Inflammatory macrophage (primary cell): ENCODE measurements around the gene ADAMTS15.

Experiments used
- DNase-seq, 2 donors: peaks; one replicate each; pipeline ENCODE4 v3.0.0-alpha.2; 2020 to 2022

The ADAMTS15 gene

DNA sequence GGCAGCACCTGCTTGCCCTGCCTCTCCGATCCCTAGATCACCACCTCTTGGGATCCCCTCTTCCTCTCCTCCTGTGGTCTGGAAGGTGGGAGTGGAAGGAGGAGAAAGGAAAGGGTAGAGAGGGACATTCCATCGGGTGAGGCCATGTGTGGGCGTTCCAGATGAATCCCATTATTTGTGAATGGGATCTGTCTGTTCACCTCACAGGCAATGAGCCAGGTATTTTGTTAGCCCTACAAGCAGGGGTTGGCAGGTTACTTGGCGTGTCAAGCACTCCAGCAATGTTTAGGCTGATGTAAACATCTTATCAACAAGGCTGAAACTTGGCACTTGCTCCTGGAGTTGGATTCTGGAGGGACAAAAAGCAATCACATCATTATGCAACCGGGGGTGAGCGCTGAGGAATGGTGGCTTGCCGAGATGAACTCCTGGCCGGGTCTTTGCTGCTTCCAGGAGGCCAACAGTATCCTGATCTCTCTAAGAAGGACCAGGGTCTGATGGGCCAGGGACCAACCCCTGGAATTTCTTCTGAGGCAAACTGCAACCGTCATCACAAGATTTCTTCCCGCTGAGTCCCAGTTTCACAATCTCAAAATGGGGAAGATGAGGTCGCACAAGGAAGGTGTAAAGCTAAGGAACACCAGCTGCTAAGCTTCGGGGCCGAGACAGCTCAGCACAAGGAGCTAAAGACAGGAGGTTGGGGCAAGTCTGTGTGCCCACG is 27.8 kb upstream of the ADAMTS15 start:
- DNase-seq, result peak; percentile 40 to 60

DNA sequence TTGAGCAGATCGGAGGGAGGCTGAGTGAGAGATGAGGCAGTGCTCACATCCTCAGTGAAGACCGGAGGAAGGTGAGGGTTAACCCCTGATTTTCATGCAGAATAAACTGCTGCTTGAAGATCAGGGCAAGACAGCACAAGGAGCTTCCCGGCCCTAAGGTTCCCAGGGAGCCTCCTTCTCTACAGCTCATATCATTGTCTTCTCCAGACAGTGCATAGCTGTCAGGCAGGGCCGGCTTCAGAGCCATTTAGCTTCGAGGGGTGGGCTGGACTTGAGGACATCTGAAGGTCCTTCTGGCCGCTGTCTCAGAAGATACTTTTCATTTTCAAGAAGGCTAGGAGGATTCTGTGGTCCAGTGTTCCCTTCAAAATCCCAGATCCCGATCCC is 27.3 kb upstream of the ADAMTS15 start:
- no peak for DNase-seq

DNA sequence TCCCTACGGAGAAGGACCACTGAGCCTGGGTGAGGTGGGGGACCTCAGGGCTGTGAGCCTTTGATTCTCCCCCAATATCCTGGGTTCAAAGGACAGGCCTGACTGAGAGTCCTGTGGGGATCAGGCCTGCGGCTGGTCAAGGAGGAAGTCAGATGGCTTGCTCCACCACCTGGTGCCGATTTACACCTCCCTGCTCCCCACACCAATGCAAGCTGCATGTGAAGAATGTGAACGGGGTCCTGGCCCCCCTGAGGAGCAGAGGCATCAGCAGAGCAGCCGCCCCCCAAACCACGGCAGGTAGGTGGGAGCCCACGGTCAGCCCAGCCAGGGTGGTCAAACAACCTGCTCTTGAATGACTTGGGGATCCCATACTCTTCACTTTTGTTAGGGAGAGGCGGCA is 26.7 kb upstream of the ADAMTS15 start:
- DNase-seq, result no peak

DNA sequence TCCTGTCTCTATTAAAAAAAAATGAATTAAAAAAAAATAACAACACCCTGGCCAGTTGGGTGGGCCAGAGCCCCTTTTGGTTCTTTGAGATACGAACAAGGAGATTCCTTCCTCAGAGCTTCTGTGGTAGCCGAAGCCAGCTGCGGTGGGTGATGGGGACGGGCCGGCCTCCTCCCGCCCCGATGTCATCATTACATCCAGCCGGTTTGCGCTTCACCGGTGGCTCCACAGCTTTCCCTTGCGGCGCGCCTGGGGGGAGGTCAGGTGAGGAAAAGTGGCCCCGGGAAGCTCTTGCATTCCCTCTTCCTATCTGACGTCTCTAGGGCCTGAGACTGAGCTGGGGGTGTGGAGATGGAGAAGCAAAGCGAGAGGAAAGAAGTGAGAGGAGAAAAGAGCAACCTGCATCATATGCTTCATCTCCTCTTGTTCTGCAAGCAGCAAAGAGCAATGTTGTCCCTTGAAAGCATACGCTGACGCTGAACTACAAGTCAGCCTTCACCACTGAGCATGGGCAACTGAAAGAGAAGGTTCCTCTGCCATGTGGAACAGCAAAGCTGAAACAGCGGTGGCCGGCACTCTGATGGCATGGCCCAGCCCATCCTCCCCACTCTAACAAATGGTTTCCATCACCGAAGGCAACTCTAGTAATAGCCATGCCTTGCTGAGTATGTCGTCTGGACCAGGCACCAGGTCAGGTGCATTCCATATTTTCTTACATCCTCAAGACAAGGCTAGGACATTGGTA is 26.0 kb upstream of the ADAMTS15 start:
- DNase-seq, result no peak

DNA sequence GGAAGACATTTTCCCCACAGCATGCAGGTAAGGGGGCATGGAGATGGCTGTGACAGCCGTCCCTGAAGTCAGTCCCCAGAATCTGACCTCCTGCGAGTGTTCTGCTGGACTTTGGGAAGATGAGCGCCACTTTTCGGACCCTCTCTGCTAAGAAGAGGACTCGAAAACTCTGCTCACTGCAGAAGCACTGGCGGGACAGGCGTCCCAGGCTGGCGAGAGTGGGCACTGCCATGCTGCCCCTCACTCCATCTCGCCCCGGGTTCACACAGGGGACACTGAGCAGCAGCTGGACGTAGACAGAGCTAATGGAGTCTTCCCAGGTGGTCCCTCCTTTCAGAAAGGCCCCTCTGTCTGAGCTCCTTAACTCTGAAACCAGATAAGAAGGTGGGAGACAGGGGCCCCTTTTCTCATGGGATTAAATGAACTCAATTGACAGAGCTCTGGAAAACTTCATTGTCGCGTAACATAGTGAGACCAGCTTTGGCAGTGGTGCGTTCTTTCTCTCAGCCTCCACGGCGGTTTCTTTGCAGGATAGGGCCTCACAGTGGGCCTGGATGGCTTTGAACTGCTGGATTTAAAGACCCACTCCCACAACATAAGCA is 24.8 kb upstream of the ADAMTS15 start:
- DNase-seq, result no peak

DNA sequence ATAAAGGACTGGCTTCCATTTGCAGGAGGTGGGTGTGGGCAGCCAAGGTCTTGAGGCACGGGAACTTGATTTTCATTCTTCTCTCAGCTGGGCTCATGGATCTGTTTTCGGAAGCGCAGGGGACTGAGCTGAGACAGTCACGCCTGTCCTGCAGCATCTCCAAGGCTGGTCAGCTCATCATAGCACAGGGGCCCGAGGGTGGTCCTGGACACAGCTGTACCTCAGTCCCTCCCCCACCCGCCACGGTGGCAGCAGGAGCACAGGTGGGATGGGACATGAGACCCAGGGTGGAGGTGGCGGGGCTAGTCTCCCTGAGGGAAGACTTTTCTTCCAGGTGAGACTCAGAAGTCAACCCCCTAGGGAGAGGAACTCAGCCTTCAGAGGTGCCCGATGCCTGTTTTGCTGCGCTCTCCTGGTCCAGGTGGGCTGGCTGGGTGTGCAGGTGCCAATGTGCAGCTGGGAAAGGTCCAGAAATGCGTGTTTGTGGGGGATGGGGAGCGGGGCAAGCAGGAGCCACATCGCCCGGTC is 23.8 kb upstream of the ADAMTS15 start:
- DNase-seq, result no peak

DNA sequence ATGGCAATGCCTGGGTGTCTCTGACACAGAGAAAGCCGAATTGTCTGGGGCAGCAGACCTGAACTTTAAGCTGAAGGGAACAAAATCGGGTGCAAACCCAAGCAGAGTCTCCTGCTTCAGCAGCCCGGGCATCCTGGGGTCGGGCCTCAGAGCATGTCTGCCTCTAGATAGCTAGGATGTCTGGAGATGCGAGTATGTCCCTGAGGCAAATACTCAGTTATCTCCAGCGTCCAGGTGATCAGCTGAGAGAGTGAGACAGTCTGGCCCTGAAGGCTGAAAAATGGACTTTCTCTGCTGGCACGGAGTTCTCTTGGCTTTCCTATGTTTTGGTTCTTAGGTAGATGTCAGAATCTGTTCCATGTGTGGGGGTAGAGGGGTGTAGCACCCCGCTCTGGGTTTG is 23.3 kb upstream of the ADAMTS15 start:
- DNase-seq, result no peak

DNA sequence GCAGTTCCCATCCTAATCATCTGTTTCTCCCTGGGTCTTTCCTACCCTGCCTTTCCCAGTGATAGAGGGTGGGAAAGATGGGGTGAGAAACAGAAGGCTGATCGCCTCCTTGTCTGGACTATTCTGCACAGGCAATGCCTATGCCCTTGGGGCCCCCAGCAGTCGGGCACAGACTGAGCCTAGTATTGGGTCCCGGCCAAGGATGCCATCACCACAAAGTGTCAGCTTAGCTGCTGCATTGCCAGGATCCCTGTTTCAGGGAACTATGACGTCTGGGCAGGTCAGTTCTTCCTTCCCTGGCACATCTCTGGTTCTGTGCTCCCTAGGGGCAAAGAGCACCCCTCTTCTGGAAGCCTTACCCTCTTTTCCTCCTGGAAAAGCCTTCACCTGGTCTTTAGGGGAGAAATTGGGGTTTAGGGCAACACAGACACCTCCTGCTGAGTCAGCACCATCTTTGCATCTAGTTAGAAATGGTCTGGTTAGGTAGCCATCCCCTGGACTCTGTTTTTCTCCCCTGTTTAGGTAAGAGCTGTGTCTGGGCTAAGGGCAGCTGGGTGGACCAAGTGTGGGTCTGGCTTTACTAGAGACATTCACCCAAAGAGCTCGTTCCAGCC is 22.1 kb upstream of the ADAMTS15 start:
- DNase-seq, result no peak

DNA sequence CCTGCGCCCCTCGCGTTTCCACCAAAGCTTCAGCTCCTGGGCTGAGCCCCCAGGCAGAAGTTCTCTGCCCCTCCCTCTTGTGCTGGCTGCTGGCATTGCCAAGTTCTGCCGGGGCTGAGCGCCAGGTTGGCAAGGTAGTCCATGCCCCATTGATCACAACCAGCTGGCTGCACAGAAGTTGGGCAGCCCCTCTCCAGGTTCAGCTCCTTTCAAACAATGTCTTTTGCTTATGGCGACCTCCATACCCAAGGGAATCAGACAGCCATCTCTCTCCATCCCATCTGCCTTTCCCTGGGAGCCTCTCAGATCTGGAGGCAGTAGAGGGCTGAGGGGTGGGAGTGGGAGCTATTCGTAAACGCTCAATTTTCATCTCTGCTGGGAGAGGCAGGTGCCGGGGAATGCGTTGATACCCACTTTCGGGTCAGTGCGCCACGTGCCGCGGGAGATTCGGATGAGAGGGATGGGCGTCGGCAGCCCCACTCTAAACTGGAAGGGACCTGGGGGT is 21.6 kb upstream of the ADAMTS15 start:
- no peak for DNase-seq

DNA sequence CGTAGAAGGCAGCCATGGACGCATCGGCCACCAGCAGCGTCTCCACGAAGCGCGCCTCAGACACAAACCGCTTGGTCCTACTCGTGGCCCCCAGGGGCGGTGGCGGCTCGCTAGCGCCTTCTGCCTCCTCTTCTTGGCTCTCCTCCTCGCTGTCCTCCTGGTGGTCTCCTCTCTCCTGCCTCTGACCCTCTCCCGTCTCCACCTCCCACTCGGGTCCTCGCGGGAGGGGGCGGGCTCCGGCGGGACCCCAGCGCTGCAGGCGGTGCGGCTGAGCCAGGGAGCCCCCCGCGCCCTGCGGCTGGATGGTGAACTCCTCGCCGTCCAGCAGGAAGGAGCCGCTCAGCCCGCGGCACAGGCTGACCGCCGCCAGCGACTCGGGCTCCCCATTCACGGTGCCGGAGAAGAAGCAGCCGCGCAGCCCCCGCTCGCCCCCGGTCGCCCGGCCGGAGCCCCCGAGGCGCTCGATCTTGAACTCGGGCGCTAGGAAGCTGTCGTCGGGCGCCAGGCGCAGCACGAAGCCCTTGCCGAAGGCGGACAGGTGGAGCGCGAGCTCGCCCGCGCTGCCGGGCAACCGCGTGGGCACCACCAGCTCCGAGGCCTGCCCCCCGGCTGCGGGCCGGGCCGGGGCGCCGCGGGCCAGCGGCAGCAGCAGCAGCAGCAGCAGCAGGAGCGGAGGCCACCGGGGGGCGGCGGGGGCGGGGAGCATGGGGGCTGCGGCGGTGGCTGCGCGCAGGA is 20.7 kb upstream of the ADAMTS15 start:
- DNase-seq, result no peak

DNA sequence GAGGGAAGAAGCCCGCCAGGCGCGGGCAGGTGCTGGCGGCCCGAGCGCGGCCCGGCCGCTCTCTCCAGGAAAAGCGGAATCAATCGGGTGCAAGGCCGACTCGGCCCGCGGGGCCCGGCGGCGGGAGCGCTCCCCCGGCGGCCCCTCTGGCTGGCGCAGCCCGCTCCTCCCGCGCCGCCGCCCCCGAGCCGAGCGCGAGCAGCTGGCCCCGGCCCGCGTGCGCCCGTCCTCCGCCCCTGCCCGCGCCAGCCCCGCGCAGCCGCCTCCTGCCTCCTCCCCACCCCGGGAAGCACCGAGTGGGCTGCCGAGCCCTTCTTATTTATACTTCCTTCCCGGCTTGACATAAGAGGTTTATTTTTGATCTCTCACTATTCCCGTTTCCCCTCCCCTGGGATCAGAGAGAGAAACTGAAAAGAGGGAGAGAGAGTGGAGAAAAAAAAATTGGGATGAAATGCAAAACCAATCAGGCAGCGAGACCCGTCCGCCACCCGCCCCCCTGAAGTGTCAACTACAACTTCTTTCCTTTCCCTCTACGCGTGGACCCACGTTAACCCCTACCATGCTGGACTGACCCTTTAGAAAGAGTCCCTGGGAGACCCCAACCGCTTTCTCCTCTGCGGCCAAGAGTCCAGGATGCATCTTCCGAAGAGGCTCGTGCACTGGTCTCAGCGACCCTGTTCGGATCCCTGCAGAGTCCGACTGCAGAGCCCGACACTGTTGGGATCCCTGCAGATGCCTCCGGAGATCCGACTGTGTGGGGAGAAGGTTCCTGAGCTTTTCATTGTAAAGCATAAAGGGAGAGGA is 19.9 kb upstream of the ADAMTS15 start, which contains the start of gene ADAMTS8:
Gene ADAMTS8 (minus strand): TSS at position 294 of the 804 bp plus-strand sequence. CDS start 323 bp downstream, outside the sequence.
- peak in 1 of 2 donors; percentile 10 for DNase-seq

DNA sequence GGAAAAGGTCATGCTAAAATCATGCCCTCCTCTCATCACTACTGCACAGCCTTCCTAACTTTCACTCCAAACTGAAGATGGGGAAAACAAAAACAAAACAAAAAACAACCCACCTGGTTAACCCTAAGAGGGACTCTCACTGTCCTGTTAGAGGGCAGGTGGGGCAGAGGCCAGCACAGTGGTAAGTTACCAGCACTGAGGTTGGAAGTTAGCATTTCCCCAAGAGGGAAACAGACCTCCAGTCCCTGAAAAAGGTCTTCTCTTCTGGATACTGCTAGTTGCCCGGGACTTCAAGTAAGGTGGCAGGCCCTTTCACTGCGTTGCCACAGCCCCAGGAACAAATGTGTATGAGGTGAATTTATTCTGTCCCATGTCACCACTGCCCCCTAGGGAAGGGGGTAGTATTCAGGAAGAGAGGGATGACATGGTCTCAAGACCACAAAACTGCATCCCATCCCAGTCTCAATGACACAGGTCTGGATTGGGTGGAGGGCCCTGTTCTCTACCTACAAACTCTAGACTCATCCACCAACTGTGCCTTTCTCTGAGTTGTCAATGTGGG is 19.2 kb upstream of the ADAMTS15 start:
- no peak for DNase-seq

DNA sequence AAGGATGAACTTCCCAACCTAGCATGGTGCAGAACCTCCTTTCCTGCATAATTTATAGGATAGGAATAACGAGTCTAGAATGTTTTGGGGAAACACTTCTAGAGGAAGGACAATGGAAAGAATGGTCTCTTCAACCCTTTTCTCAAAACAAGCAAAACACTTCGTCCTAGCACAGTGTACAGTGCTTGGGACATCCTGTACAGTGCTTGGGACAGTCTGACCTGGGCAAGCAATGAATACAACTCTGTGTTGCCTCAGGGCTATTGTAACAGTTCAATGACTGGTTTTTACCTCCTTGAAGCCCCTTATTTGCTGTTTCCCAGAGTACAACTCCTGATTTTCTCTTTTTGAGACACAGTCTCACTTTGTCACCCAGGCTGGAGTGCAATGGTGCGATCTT is 18.5 kb upstream of the ADAMTS15 start:
- no peak for DNase-seq

DNA sequence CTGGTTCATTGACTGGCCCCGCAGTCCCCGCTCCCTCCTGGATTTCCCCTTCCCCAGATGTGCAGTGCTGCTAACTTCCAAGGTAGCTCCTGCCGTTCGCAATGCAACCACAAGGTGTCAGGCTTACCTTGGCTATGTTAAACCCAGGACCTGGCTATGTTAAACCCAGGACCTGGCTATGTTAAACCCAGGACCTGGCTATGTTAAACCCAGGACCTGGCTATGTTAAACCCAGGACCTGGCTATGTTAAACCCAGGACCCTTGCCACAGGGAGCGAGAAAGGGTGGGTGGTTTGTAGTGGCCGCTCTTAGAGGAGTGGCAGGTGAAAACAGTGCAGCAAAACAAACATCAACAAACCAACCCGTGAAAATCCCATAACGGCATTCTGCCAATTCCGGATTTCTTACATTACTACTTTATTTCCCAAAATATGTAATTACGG is 17.1 kb upstream of the ADAMTS15 start:
- DNase-seq, result peak; percentile 46 to 69

DNA sequence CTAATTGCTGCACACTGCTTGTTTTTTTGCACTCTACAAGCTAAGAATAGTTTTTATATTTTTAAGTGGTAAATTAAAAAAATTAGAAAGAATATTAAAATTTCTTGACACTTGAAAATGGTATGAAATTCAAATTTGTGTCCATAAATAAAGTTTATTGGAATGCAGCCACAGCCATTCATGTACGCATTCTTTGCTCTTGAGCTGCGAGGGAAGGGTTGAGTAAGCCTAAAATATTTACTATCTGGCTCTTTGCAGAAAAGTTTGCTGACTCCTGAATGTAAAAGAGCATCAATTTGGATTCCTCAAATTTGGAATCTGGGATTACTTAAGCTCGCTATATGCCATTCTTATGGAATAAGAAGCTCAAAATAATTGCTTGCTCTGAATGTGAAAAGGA is 16.6 kb upstream of the ADAMTS15 start:
- DNase-seq, result no peak

DNA sequence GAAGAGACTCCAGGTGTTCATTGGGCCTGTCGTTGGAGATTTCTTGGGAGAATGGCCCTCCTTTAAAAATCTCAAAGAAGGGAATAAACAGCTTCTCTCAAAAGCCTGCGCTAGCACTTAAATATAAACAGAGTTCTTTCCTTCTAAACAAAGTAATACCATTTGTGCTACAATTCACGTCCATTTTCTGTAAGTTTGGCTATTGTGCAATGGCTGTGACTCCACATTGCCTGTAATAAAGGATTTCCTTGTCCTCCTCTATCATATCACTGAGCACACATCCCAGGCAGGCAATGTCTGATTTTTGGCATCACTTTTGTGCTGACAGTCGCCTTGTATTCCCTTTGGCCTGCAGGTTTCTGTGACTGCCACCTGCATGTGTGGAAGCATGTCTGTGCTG is 15.1 kb upstream of the ADAMTS15 start:
- no peak for DNase-seq

DNA sequence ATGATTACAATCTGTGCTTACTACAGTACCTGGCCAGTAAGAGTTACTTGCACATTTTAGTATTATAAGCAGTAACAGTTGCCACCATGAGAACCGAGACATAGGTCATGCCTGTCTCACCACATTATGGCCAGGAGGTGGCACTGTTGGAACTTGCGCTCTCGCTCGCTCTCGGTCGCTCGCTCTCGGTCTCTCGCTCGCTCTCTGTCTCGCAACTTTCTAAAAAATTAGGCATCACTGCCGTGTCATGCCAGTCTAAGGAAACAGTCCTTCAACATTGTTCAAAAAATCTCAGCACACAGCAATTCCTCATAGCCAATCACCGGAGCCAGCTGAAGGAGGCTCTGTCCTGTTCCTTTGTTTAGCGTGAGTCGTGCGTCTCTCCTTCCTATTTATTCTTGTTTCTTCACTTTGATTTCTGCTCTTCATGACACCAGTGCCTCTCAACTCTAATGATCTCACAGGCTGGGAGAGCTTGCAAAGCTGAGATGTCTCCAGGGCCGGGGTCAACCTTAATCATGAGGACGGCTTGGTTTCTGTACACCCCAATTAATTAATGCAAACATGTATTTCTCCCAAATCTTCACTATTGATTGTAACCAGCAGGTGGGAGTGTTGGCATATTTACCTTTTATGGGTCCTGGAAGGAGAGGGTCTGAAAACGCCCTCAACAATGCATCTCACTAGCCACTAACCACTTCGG is 13.8 kb upstream of the ADAMTS15 start:
- peak; percentile 77 to 83 for DNase-seq

DNA sequence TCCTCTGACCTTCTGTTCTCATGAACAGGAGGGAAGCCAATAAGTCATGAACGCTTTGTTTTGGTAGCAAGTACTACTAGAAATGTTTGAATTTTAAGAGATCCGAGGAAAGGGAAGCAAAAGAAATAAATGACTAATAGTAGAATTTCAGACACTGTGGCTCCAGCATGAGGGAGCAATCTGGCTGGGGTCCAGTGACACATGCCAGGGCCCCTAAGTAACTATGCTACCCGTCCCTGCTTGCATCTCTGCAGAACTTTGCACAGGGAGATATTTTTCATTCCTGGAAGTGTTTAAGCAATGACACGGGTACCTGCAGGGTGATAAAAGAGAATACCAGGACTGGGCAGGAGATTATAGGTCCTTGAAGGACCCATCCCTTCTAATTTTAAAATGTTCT is 12.8 kb upstream of the ADAMTS15 start:
- no peak for DNase-seq

DNA sequence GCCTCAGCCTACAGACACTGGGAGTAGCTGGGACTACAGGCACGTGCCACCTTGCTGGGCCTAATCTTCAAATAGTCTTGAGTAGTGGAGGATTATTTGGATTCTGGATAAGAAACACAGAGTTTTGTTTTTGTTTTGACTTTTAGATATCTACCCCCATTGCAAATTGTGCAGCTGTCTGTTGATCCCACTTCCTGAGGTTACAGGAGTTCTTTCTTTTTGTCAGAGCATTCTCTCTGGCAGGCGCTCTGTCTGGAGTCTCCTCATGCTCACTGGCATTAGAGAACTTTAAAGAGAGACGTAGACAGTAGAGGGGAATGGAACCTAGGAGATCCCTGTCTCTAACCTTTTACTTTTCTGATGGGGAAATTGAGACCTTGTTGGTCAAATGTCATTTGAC is 12.3 kb upstream of the ADAMTS15 start:
- no peak for DNase-seq

DNA sequence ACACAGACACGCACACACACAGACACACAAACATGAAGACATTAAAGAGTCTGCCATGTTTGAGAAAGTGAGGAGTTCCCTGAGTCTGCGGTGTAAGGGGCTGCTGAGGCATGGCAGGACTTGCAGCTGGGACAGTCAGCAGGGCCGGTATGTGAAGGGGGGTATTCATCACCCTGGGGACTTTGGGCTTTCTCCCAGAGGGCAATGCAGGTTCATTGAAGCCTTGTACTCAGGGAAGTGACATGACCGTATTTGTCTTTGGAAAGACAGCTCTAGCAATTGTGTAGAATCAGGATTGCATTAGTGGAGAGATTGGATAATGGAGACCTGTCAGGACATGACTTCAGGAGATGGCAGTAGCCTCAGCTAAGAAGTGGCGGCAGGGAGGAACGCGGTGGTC is 10.6 kb upstream of the ADAMTS15 start:
- no peak for DNase-seq
